K562 (cell line): ENCODE data around the gene SLC7A8. TPM values are rescaled to one million over a fixed set of nuclear protein-coding genes. Genes with fewer than 3 reads are reported as not detected.

Experiments used
- BRD9 ChIP-seq: fragments of 450-650 bp; IDR thresholded peaks from 2 replicates; pipeline ENCODE4 v1.6.1; 2018; ENCODE audit warnings: low read depth; ENCODE audit not compliant: partially characterized antibody
- CEBPG ChIP-seq, 3 experiments: fragments of 200-800 bp in 1 of 3; sonication (Bioruptor generic) in 1 of 3; sonication (generic) in 1 of 3; formaldehyde crosslinking in 1 of 3; IDR thresholded peaks in 2 of 3; conservative IDR thresholded peaks in 1 of 3; 2 replicates each; pipeline versions ENCODE4 v1.6.1 to v1.8.0; 2016 to 2022; ENCODE audit warnings: missing compliant biosample characterization in 2 of 3, missing genetic modification characterization in 2 of 3, mild to moderate bottlenecking in 1 of 3, missing genetic modification reagents in 1 of 3
- CHD4 ChIP-seq: fragments of 200-600 bp; sonication (generic); IDR thresholded peaks from 3 replicates; pipeline ENCODE4 v1.6.1; 2012; ENCODE audit warnings: low read depth, mild to moderate bottlenecking, mixed read lengths, low read length, inconsistent platforms; ENCODE audit not compliant: insufficient read depth, insufficient replicate concordance, poor library complexity, severe bottlenecking
- DACH1 ChIP-seq: fragments of 450-650 bp; IDR thresholded peaks from 2 replicates; pipeline ENCODE4 v1.6.1; 2018; ENCODE audit not compliant: partially characterized antibody
- KLF10 ChIP-seq: fragments of 250-450 bp; sonication (Bioruptor Pico); IDR thresholded peaks from 2 replicates; pipeline ENCODE4 v1.6.1; 2021; ENCODE audit warnings: matching md5 sums
- NR1H2 ChIP-seq: sonication (generic); formaldehyde crosslinking; IDR thresholded peaks from 2 replicates; pipeline ENCODE4 v1.4.0; 2020; ENCODE audit warnings: mild to moderate bottlenecking, missing genetic modification reagents
- PML ChIP-seq: IDR thresholded peaks from 2 replicates; pipeline ENCODE4 v1.6.1; 2012; ENCODE audit warnings: low read length, inconsistent platforms
- SIRT6 ChIP-seq: IDR thresholded peaks from one replicate; pipeline ENCODE4 v1.6.1; 2012; ENCODE audit warnings: low read depth, mild to moderate bottlenecking, control low read depth, inconsistent platforms, low read length, moderate library complexity
- SMAD2 ChIP-seq: fragments of 150-350 bp; IDR thresholded peaks from 2 replicates; pipeline ENCODE4 v1.6.1; 2014; ENCODE audit warnings: low read depth, mild to moderate bottlenecking, low read length
- THRAP3 ChIP-seq: fragments of 450-650 bp; IDR thresholded peaks from 2 replicates; pipeline ENCODE4 v1.6.1; 2016; ENCODE audit warnings: mild to moderate bottlenecking, inconsistent platforms, borderline replicate concordance
- ZFPM2 ChIP-seq: fragments of 250-450 bp; sonication (Bioruptor Pico); IDR thresholded peaks from 2 replicates; pipeline ENCODE4 v1.5.1; 2022; ENCODE audit warnings: mild to moderate bottlenecking
- ZNF41 ChIP-seq: fragments of 250-450 bp; sonication (Bioruptor Pico); conservative IDR thresholded peaks from 2 replicates; pipeline ENCODE4 v1.4.0; 2020; ENCODE audit warnings: mild to moderate bottlenecking
- polyA plus RNA-seq, 8 experiments: library from polyadenylated mRNA; depleted of rRNA in 4 of 8; stranded (reverse) in 5 of 8; unstranded in 3 of 8; fragments of >200 nt; fragmentation: Nextera tagmentation in 2 of 8; fragmentation: Illumina TruSeq in 1 of 8; extraction: Ambion mirVana in 2 of 8; extraction: Trizol in 1 of 8; gene quantifications; 2 replicates each; pipeline versions ENCODE4 v1.2.1 to v1.2.3, GENCODE V29; 2011 to 2014; ENCODE audit warnings: inconsistent platforms in 1 of 8, missing spikeins in 1 of 8
- total RNA-seq, 7 experiments: library from RNA; depleted of rRNA in 6 of 7; stranded (reverse); fragments of >200 nt in 6 of 7; fragmentation: Illumina TruSeq in 2 of 7; extraction: Trizol in 2 of 7; gene quantifications; 2 replicates each; pipeline versions ENCODE4 v1.2.1 to v1.2.3, GENCODE V29; 2011 to 2021; ENCODE audit warnings: low replicate concordance in 1 of 7
- TF ChIP-seq, protein P1 (sequence below): fragments of 250-450 bp; sonication (Bioruptor Pico); IDR thresholded peaks from 2 replicates; pipeline ENCODE4 v1.4.0; 2020; ENCODE audit warnings: mild to moderate bottlenecking
- TF ChIP-seq, protein P2 (sequence below): fragments of 450-650 bp; IDR thresholded peaks from 2 replicates; pipeline ENCODE4 v1.6.1; 2016; ENCODE audit warnings: low read depth
- TF ChIP-seq, protein P3 (sequence below), 2 experiments: fragments of 450-650 bp; IDR thresholded peaks; 2 replicates each; pipeline ENCODE4 v1.6.1; 2016
- TF ChIP-seq, protein P4 (sequence below): fragments of 450-650 bp; IDR thresholded peaks from 2 replicates; pipeline ENCODE4 v1.6.1; 2016

Gene SLC7A8
- total and polyA plus RNA-seq, 9 of the 15 experiments (the other 6 are each of a cell fraction or from before 2014, with no cell fraction given), result 2.0 to 33.0 (median 6.0) TPM

DNA sequence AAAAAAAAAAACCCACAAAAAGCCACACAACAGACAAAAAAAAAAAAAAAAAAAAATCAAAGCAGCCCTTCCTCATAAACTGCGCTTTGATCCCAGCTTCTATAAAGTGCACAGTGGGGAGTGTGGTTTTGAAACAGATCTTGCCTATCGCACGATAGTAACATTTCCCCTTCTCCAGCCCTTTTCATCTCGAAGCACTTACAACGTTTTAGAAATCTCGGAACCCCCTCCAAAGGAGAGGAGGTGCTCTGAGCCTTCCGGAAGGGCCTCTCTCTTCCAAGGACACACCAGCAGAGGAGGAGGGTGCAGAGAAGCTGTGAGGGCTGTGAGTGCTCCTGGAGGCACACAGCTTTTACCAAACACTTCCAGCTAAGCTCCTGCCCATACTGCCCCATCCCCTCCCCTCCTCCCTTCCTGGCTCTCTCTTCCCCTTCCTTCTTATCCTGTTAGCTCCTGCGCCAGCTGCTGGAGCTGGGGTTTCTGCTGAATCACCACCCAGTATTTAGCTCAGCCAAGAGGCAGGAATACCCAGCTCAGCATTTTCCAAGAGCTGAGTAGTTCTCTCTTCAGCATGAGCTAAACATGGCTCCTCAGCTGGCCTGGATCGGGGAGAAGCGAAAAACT is 28.4 kb downstream of the SLC7A8 start (continued):
- TF ChIP-seq, protein P1, sequence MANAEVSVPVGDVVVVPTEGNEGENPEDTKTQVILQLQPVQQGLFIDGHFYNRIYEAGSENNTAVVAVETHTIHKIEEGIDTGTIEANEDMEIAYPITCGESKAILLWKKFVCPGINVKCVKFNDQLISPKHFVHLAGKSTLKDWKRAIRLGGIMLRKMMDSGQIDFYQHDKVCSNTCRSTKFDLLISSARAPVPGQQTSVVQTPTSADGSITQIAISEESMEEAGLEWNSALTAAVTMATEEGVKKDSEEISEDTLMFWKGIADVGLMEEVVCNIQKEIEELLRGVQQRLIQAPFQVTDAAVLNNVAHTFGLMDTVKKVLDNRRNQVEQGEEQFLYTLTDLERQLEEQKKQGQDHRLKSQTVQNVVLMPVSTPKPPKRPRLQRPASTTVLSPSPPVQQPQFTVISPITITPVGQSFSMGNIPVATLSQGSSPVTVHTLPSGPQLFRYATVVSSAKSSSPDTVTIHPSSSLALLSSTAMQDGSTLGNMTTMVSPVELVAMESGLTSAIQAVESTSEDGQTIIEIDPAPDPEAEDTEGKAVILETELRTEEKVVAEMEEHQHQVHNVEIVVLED (CRISPR knock-in tag), result no peak
- TF ChIP-seq ZNF41 (CRISPR knock-in tag) (no peak), KLF10 (no peak), CEBPG (CRISPR knock-in tag; IDR thresholded peaks at IDR 0.05) (no peak), CEBPG (tag; conservative IDR thresholded peaks at IDR 0.05 in 1 of 2, IDR thresholded peaks at IDR 0.05 in 1 of 2) (no peak), ZFPM2 (CRISPR knock-in tag) (no peak), THRAP3 (no peak), CHD4 (no peak), NR1H2 (CRISPR knock-in tag) (no peak), SMAD2 (no peak), DACH1 (no peak), PML (no peak), BRD9 (no peak), SIRT6 (no peak)
- TF ChIP-seq, protein P2, sequence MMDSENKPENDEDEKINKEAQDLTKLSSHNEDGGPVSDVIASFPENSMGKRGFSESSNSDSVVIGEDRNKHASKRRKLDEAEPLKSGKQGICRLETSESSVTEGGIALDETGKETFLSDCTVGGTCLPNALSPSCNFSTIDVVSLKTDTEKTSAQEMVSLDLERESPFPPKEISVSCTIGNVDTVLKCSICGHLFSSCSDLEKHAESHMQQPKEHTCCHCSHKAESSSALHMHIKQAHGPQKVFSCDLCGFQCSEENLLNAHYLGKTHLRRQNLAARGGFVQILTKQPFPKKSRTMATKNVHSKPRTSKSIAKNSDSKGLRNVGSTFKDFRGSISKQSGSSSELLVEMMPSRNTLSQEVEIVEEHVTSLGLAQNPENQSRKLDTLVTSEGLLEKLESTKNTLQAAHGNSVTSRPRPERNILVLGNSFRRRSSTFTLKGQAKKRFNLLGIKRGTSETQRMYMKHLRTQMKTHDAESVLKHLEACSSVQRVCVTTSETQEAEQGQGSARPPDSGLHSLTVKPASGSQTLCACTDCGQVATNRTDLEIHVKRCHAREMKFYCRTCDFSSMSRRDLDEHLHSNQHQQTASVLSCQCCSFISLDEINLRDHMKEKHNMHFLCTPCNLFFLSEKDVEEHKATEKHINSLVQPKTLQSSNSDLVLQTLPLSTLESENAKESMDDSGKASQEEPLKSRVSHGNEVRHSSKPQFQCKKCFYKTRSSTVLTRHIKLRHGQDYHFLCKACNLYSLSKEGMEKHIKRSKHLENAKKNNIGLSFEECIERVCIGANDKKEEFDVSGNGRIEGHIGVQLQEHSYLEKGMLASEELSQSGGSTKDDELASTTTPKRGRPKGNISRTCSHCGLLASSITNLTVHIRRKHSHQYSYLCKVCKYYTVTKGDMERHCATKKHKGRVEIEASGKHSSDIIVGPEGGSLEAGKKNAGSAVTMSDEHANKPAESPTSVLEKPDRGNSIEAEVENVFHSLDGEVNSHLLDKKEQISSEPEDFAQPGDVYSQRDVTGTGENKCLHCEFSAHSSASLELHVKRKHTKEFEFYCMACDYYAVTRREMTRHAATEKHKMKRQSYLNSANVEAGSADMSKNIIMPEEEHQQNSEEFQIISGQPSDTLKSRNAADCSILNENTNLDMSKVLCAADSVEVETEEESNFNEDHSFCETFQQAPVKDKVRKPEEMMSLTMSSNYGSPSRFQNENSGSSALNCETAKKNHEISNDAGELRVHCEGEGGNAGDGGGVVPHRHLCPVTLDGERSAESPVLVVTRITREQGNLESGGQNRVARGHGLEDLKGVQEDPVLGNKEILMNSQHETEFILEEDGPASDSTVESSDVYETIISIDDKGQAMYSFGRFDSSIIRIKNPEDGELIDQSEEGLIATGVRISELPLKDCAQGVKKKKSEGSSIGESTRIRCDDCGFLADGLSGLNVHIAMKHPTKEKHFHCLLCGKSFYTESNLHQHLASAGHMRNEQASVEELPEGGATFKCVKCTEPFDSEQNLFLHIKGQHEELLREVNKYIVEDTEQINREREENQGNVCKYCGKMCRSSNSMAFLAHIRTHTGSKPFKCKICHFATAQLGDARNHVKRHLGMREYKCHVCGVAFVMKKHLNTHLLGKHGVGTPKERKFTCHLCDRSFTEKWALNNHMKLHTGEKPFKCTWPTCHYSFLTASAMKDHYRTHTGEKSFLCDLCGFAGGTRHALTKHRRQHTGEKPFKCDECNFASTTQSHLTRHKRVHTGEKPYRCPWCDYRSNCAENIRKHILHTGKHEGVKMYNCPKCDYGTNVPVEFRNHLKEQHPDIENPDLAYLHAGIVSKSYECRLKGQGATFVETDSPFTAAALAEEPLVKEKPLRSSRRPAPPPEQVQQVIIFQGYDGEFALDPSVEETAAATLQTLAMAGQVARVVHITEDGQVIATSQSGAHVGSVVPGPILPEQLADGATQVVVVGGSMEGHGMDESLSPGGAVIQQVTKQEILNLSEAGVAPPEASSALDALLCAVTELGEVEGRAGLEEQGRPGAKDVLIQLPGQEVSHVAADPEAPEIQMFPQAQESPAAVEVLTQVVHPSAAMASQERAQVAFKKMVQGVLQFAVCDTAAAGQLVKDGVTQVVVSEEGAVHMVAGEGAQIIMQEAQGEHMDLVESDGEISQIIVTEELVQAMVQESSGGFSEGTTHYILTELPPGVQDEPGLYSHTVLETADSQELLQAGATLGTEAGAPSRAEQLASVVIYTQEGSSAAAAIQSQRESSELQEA, result no peak
- TF ChIP-seq, protein P3, sequence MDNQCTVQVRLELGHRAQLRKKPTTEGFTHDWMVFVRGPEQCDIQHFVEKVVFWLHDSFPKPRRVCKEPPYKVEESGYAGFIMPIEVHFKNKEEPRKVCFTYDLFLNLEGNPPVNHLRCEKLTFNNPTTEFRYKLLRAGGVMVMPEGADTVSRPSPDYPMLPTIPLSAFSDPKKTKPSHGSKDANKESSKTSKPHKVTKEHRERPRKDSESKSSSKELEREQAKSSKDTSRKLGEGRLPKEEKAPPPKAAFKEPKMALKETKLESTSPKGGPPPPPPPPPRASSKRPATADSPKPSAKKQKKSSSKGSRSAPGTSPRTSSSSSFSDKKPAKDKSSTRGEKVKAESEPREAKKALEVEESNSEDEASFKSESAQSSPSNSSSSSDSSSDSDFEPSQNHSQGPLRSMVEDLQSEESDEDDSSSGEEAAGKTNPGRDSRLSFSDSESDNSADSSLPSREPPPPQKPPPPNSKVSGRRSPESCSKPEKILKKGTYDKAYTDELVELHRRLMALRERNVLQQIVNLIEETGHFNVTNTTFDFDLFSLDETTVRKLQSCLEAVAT (IDR thresholded peaks at IDR 0.05), result no peak
- TF ChIP-seq, protein P4, sequence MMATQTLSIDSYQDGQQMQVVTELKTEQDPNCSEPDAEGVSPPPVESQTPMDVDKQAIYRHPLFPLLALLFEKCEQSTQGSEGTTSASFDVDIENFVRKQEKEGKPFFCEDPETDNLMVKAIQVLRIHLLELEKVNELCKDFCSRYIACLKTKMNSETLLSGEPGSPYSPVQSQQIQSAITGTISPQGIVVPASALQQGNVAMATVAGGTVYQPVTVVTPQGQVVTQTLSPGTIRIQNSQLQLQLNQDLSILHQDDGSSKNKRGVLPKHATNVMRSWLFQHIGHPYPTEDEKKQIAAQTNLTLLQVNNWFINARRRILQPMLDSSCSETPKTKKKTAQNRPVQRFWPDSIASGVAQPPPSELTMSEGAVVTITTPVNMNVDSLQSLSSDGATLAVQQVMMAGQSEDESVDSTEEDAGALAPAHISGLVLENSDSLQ, result no peak
